OCI-LY7 (cell line): ENCODE data around the gene EIF4E1B.

Experiments used
- EZH2phosphoT487 ChIP-seq: fragments of 200-600 bp; sonication (generic); IDR thresholded peaks from 2 replicates; pipeline ENCODE4 v1.6.1; 2018; ENCODE audit warnings: low read depth, borderline replicate concordance, mild to moderate bottlenecking, mixed run types, antibody characterized with exemption, low read length, moderate library complexity, mixed read lengths
- TF ChIP-seq, protein P1 (sequence below): fragments of 200-600 bp; sonication (generic); conservative IDR thresholded peaks from 2 replicates; pipeline ENCODE4 v1.5.1; 2014; ENCODE audit warnings: mild to moderate bottlenecking, antibody characterized with exemption, low read length, moderate library complexity, mixed read lengths

DNA sequence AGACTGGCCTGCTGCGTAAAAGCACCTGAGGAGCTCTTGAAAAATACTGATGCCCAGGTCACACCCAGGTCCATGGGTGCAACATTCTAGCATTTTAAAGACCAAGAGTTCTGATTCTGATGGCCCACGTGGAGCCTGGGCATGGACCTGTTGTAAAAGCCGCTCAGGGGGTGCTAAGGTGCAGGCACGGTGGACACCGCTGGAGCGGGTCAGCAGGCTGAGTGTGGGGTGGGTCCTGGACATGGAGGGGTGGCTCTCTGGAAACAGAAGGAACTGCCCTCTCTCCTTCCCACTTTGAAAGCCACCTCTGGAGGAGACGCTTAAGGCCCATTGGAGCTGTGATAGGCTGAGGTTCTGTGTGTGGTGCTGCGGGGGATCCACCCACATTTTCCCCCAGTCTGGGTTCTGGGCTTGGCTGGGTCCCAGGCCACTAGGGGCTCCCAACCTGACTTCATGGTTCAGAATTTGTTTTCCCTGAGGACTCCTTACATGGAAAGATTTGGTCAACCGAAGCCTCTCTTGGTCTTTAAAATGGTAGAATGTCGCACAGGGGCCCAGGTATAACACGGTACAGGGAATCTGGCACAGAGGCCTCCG is 37.1 kb upstream of the EIF4E1B start:
- TF ChIP-seq, protein P1, sequence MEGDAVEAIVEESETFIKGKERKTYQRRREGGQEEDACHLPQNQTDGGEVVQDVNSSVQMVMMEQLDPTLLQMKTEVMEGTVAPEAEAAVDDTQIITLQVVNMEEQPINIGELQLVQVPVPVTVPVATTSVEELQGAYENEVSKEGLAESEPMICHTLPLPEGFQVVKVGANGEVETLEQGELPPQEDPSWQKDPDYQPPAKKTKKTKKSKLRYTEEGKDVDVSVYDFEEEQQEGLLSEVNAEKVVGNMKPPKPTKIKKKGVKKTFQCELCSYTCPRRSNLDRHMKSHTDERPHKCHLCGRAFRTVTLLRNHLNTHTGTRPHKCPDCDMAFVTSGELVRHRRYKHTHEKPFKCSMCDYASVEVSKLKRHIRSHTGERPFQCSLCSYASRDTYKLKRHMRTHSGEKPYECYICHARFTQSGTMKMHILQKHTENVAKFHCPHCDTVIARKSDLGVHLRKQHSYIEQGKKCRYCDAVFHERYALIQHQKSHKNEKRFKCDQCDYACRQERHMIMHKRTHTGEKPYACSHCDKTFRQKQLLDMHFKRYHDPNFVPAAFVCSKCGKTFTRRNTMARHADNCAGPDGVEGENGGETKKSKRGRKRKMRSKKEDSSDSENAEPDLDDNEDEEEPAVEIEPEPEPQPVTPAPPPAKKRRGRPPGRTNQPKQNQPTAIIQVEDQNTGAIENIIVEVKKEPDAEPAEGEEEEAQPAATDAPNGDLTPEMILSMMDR: no peak
- no peak for TF ChIP-seq EZH2phosphoT487
